ENCODE data around the gene IL1RAPL1.
A peak's percentile ranks its signal among the peaks of the same experiment; 100 is the strongest.
"Not testable (repeated sequence)": the region's sequence is repeated elsewhere in the genome, so short reads cannot be mapped to it uniquely, and the experiment has no call there.

IL1RAPL1 gene

GRCh38 chrX:29318012-29318411, 730.8 kb downstream of the IL1RAPL1 start:
- no peak overlapping the region for H3K4me3 ChIP-seq (replicated peaks in 1 of 2; ENCODE audit: low read depth in 2 of 2, low read length in 2 of 2)
- DNase-seq (ENCODE audit: low read depth in 2 of 2) = peak; percentile 31 to 46
- no peak for TF ChIP-seq CTCF (IDR thresholded peaks at IDR 0.05; ENCODE audit: low read depth, low read length)

- DNase-seq (ENCODE audit: low read depth in 2 of 2); H3K4me3 ChIP-seq (replicated peaks in 1 of 2; ENCODE audit: low read depth in 2 of 2, low read length in 2 of 2): not testable (repeated sequence)
Measured at GRCh38 chrX:29332429-29332828, 745.2 kb downstream of the IL1RAPL1 start.

- not testable (repeated sequence) for DNase-seq (ENCODE audit: low read depth in 2 of 2)
Measured at GRCh38 chrX:29333091-29333490, 745.8 kb downstream of the IL1RAPL1 start.

GRCh38 chrX:29348288-29348687, 761.0 kb downstream of the IL1RAPL1 start:
- TF ChIP-seq CTCF (IDR thresholded peaks at IDR 0.05; ENCODE audit: low read depth, low read length) = no peak
- DNase-seq (ENCODE audit: low read depth in 2 of 2) = peak in 1 of 2 donors; percentile 2
- H3K4me3 ChIP-seq (replicated peaks in 1 of 2; ENCODE audit: low read depth in 2 of 2, low read length in 2 of 2) = no peak overlapping the region

More at GRCh38 chrX:29333091-29333490, 745.8 kb downstream of the IL1RAPL1 start:
- H3K4me3 ChIP-seq (replicated peaks in 1 of 2; ENCODE audit: low read depth in 2 of 2, low read length in 2 of 2) = not testable (repeated sequence)

- DNase-seq (ENCODE audit: low read depth in 2 of 2) = no peak
- TF ChIP-seq CTCF (IDR thresholded peaks at IDR 0.05; ENCODE audit: low read depth, low read length) = no peak
- H3K4me3 ChIP-seq (replicated peaks in 1 of 2; ENCODE audit: low read depth in 2 of 2, low read length in 2 of 2) = no peak overlapping the region
Measured at GRCh38 chrX:29359276-29359675, 772.0 kb downstream of the IL1RAPL1 start.

GRCh38 chrX:29374765-29375164, 787.5 kb downstream of the IL1RAPL1 start:
- not testable (repeated sequence) for H3K4me3 ChIP-seq (replicated peaks in 1 of 2; ENCODE audit: low read depth in 2 of 2, low read length in 2 of 2); DNase-seq (ENCODE audit: low read depth in 2 of 2)

- DNase-seq (ENCODE audit: low read depth in 2 of 2) = no peak
- no peak for TF ChIP-seq CTCF (IDR thresholded peaks at IDR 0.05; ENCODE audit: low read depth, low read length)
- no peak overlapping the region for H3K4me3 ChIP-seq (replicated peaks in 1 of 2; ENCODE audit: low read depth in 2 of 2, low read length in 2 of 2)
Measured at GRCh38 chrX:29376584-29376983, 789.3 kb downstream of the IL1RAPL1 start.

- TF ChIP-seq CTCF (IDR thresholded peaks at IDR 0.05; ENCODE audit: low read depth, low read length) = no peak
- no peak for DNase-seq (ENCODE audit: low read depth in 2 of 2)
- no peak overlapping the region for H3K4me3 ChIP-seq (replicated peaks in 1 of 2; ENCODE audit: low read depth in 2 of 2, low read length in 2 of 2)
Measured at GRCh38 chrX:29382811-29383210, 795.6 kb downstream of the IL1RAPL1 start.

- no peak for TF ChIP-seq CTCF (IDR thresholded peaks at IDR 0.05; ENCODE audit: low read depth, low read length)
- no peak for DNase-seq (ENCODE audit: low read depth in 2 of 2)
- no peak overlapping the region for H3K4me3 ChIP-seq (replicated peaks in 1 of 2; ENCODE audit: low read depth in 2 of 2, low read length in 2 of 2)
Measured at GRCh38 chrX:29388509-29388908, 801.3 kb downstream of the IL1RAPL1 start.
